HG03520 (cell line): Measurements from ENCODE around the gene PTPRT.

Experiments
- ATAC-seq: cut with Tn5 transposase; IDR thresholded peaks from one replicate; pipeline ENCODE4 v1.9.1; 2021; ENCODE audit warnings: mild to moderate bottlenecking, moderate library complexity; ENCODE audit not compliant: unreplicated experiment

PTPRT gene

GRCh38 chr20:43189554-43190331, at the start of gene PTPRT:
Gene PTPRT, minus strand, starts transcription at chr20:43189906. Its CDS starts 173 bp downstream, at chr20:43189733.
- ATAC-seq: no peak

GRCh38 chr20:43238833-43239232, 49.1 kb upstream of the PTPRT start:
- no peak for ATAC-seq

GRCh38 chr20:43238266-43238665, 48.6 kb upstream of the PTPRT start:
- ATAC-seq: no peak

DNA sequence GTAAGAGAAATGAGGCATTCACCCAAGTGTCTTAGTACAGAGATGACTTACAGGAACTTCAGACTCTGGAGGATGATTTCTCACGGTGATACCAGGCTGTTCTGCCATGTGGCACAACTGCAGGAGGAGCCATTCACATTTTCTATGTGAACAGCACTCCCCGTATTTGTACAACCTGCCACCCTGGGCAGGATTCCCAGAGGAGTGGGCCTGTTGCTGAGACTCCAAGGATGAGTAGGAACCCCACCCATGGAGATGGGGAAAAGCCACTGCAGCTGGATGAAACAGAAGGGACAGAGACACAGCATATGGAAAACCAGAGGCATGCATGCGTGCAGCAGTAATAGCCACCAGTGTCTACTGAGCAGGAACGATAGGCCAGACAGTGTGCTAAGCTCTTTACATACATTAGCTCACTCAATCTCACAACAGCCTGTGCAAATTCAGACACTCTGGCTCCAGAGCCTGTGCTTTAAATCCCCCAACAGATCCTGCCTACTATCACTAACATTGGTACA, 48.0 kb upstream of the PTPRT start:
- no peak for ATAC-seq

- ATAC-seq: no peak
Measured at GRCh38 chr20:43235998-43236397, 46.3 kb upstream of the PTPRT start.

GRCh38 chr20:43231829-43232228, 42.1 kb upstream of the PTPRT start:
- no peak for ATAC-seq

DNA sequence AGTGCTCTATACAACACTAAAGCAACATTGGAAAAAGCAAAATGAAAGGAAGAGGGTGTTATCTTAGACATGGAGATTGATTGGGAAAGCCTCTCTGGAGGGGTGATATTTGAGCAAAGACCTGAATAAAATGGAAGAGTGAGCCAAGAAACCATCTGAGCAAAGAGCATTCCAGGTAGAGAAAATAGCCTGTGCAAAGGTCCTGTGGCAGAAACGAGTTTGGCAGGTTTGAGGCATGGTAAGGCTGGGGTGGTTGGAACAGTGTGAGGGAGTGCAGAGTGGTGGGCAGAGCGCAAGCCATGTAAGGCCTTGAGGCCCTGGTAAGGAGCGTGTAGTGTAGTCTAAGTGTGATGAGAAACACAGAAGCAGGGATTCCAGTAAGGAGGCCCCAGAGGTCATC, 40.0 kb upstream of the PTPRT start:
- no peak for ATAC-seq

GRCh38 chr20:43220612-43221011, 30.9 kb upstream of the PTPRT start:
- no peak for ATAC-seq

DNA sequence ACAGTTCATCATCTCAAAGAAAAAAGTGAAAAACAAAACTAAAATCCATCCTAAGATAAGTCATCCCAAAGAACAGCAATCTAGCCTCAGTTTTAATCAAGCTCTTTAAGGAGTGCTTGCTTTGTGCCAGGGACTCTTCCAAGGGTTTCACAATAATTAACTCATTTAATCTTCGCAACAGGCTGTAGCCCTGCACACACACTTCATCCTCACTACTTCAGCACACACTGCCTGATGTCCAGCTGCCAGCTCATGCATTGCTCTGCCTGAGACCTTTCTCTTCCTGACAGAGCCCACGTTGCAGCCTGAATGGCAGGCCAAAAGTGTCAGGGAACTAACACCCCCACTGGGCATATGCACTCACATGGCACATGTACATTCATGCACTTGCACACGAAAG, 21.2 kb upstream of the PTPRT start:
- no peak for ATAC-seq

DNA sequence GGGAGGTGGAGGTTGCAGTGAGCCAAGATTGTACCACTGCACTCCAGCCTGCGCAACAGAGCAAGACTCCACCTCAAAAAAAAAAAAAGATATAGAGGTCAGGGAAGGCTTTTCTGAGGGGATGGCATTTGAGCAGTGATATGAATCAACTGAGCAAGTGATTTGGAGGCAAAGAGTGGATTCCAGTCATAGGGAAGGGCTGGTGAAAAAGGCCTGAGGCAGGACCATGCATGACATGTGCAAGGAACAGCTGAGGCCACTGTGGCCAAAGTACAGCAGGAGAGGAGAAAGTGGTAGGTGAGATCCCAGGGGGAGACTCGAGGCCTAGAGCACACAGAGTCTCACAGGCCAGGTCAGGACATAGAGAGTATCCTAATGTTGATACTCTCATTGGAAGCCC, 20.1 kb upstream of the PTPRT start:
- no peak for ATAC-seq

DNA sequence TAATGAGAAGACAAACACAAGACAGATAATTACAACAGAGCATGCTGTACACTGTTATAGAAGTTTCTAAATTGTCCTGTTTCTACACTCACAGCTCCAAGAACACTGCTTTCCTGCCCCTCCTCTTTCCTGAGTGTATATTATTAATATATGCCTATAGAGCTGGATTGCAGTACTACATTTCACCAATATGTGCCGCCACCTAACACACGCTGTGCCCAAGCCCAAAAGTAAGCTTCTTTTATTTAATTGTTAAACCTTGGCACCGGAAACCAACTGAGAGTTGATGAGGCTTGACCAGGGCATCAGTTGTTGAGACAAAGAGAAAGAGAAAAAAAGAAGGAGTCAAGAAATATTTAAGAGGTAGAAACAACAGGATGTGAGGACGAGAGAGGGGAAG, 16.0 kb upstream of the PTPRT start:
- no peak for ATAC-seq

DNA sequence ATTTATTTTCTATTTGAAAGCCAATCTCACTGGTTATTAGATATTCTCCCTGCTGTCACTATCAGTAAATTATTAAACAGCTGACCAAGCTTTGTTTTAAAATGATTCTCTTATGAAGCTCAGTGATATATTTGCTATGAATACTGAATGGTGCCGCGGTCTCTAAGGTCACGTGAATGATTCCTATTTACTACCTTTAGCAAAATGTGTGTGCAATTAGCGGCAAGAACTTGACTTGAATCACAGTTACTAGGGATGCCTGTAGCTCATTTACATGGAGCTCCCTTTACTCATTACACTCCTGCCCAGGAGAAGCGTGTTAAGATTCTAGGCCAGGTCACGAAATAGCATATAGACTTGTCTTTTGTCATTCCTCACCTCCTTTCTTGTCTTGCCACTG, 12.4 kb upstream of the PTPRT start:
- no peak for ATAC-seq

- ATAC-seq: no peak
Measured at GRCh38 chr20:43198607-43199006, 8.9 kb upstream of the PTPRT start.

DNA sequence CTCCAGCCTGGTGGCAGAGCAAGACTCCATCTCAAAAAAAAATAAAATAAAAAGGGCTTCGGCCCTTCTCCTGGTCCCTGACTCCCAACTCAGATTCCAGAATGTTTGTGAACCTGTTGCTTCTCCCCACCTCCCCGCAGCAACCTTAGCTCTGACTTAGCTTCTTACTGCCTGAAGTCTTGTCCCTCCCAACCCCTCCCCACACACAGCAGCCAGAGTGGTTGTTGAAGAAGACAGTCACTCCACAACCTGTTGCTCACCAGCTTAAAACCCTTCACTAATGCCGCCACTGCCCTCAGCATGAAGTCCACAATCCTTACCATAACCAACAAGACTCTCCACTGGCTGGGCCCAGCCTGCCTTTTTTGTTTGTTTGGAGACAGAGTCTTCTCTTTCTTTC, 6.5 kb upstream of the PTPRT start:
- ATAC-seq: no peak

- no peak for ATAC-seq
Measured at GRCh38 chr20:43194137-43194536, 4.4 kb upstream of the PTPRT start.

GRCh38 chr20:43193443-43193842, 3.7 kb upstream of the PTPRT start:
- no peak for ATAC-seq

- no peak for ATAC-seq
Measured at GRCh38 chr20:43191946-43192863, 2.5 kb upstream of the PTPRT start.

- ATAC-seq: no peak
Measured at GRCh38 chr20:43191143-43191542, 1.4 kb upstream of the PTPRT start.

- ATAC-seq: no peak
Measured at GRCh38 chr20:43190332-43190953, 737 bp upstream of the PTPRT start.

GRCh38 chr20:43188861-43189553, 699 bp downstream of the PTPRT start:
- ATAC-seq: no peak

DNA sequence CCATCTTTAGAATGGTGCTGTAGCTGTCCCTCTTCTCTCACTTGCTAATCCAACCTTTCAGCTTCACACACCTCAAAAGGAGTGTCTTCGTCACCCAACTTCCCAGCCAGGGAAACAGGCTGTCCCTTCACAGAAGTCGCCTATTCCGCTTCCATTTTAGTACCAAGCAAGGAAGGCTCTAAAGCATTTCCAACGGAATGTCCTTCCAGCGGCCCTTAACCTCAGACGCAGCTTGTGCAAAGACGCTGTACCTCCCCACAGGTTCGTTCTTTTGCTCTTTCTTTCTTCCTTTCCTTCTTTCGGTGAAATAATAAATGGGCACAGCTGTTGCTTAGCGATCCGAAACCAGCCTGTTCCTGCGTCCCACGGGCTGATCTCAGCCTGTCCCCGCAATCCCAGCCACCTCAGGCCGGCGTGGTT, 1.5 kb downstream of the PTPRT start:
- no peak for ATAC-seq
